ENCODE results near the gene HDAC7. TPM values are rescaled to one million over a fixed set of nuclear protein-coding genes. Genes with fewer than 3 reads are reported as not detected.

HDAC7 gene
- total RNA-seq, 1 donor from 2014 or later, result 92.2 TPM

DNA sequence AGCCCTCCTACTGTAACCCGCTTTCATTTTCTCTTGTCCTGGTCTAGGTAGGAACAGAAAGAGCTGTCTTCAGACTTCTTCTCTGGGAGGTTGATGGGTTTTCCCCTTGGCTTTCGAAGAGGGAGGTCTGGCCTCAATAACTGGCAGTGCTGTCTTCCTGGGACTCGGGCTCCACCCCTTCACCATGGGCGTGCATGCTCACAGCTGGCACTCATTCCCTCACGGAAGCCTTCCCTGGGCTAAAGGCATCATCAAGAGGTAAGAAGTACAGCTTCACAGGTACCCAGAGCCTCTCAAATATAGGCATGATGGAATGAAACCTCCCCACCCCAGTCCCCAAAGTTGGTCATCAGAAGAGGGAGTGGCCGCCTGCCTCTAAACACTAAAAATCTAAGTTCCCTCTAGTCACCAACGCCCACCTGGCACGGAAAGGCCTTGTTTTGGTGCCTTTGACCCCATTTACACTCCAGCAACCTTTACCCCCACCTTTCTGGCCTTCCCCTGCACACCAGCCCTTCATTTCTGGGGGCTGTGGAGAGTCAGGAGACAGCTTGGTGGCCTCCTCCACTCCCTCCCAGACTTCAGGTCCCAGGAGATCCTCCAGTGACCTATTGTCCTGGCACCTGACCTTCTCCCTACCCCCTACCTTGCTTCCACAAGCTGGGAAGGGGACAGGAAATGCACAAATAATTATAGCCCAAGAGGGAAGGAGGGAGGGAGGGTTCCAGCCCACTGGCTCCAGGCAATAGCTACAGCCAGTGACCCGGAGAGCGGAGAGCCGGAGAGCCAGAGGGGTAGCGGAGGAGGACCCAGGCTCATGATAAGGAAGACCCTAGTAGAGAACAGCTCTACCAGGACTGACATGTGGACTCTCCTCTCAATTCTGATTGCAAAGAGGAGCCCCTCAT, 63.8 kb downstream of the HDAC7 start:
- H3K36me3 Mint-ChIP-seq (ENCODE audit: low read depth, unreplicated experiment), result peaks cover 7% of the 10 kb centered on the region
- H3K4me1 ChIP-seq (ENCODE audit: insufficient read depth, low read length), result peaks cover 33% of the 10 kb centered on the region
- no peak for FAIRE-seq
- peaks cover 25% of the 10 kb centered on the region for H3K4me1 Mint-ChIP-seq (ENCODE audit: low read depth, unreplicated experiment)
- no peak for DNase-seq (ENCODE audit: low read depth)
- no peak overlapping the region for H3K4me3 ChIP-seq (ENCODE audit: insufficient read depth, low read depth, low read length)
- H3K27ac ChIP-seq (ENCODE audit: low read depth, low read length), result no peak overlapping the region
- H3K27ac Mint-ChIP-seq (ENCODE audit: unreplicated experiment), result no peak overlapping the region
- H3K36me3 ChIP-seq (ENCODE audit: insufficient read depth, low read length), result no peaks in the 10 kb centered on the region
- no peak overlapping the region for H3K9ac ChIP-seq (ENCODE audit: low read length)
- no peak for TF ChIP-seq EZH2 (IDR thresholded peaks at IDR 0.05; ENCODE audit: insufficient read depth, low read length)
- TF ChIP-seq, protein P1, sequence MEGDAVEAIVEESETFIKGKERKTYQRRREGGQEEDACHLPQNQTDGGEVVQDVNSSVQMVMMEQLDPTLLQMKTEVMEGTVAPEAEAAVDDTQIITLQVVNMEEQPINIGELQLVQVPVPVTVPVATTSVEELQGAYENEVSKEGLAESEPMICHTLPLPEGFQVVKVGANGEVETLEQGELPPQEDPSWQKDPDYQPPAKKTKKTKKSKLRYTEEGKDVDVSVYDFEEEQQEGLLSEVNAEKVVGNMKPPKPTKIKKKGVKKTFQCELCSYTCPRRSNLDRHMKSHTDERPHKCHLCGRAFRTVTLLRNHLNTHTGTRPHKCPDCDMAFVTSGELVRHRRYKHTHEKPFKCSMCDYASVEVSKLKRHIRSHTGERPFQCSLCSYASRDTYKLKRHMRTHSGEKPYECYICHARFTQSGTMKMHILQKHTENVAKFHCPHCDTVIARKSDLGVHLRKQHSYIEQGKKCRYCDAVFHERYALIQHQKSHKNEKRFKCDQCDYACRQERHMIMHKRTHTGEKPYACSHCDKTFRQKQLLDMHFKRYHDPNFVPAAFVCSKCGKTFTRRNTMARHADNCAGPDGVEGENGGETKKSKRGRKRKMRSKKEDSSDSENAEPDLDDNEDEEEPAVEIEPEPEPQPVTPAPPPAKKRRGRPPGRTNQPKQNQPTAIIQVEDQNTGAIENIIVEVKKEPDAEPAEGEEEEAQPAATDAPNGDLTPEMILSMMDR (IDR thresholded peaks at IDR 0.05; ENCODE audit: insufficient read depth, low read depth, low read length), result no peak
- H3K79me2 ChIP-seq (ENCODE audit: insufficient read depth, low read length), result no peaks in the 10 kb centered on the region
- no peaks in the 10 kb centered on the region for H4K20me1 ChIP-seq (ENCODE audit: insufficient read depth, low read length)
- H3K27me3 Mint-ChIP-seq (ENCODE audit: low read depth, unreplicated experiment), result peaks cover 15% of the 10 kb centered on the region
- no peak overlapping the region for H3K4me3 Mint-ChIP-seq (ENCODE audit: unreplicated experiment)
- no peak overlapping the region for H2AFZ ChIP-seq (ENCODE audit: low read depth, low read length)
- H3K27me3 ChIP-seq (ENCODE audit: insufficient read depth, low read length), result no peaks in the 10 kb centered on the region
- no peaks in the 10 kb centered on the region for H3K9me3 Mint-ChIP-seq (ENCODE audit: unreplicated experiment)
- H3K9me3 ChIP-seq (ENCODE audit: insufficient read depth, low read depth, low read length), result no peaks in the 10 kb centered on the region
- no peak overlapping the region for H3K4me2 ChIP-seq (ENCODE audit: low read length)

GRCh38 chr12:47754881-47755280, 64.8 kb downstream of the HDAC7 start:
- Mint-ChIP-seq H3K27ac (ENCODE audit: unreplicated experiment) (no peak overlapping the region), H3K4me3 (ENCODE audit: unreplicated experiment) (no peak overlapping the region), H3K27me3 (ENCODE audit: low read depth, unreplicated experiment) (peaks cover 21% of the 10 kb centered on the region), H3K36me3 (ENCODE audit: low read depth, unreplicated experiment) (peaks cover 13% of the 10 kb centered on the region), H3K9me3 (ENCODE audit: unreplicated experiment) (no peaks in the 10 kb centered on the region), H3K4me1 (ENCODE audit: low read depth, unreplicated experiment) (peaks cover 25% of the 10 kb centered on the region)
- Histone ChIP-seq H2AFZ (ENCODE audit: low read depth, low read length) (no peak overlapping the region), H3K9ac (ENCODE audit: low read length) (no peak overlapping the region), H3K9me3 (ENCODE audit: insufficient read depth, low read depth, low read length) (no peaks in the 10 kb centered on the region), H3K79me2 (ENCODE audit: insufficient read depth, low read length) (no peaks in the 10 kb centered on the region), H3K4me1 (ENCODE audit: insufficient read depth, low read length) (peaks cover 33% of the 10 kb centered on the region), H3K27me3 (ENCODE audit: insufficient read depth, low read length) (no peaks in the 10 kb centered on the region), H3K36me3 (ENCODE audit: insufficient read depth, low read length) (no peaks in the 10 kb centered on the region), H3K4me3 (ENCODE audit: insufficient read depth, low read depth, low read length) (no peak overlapping the region), H3K27ac (ENCODE audit: low read depth, low read length) (no peak overlapping the region), H4K20me1 (ENCODE audit: insufficient read depth, low read length) (no peaks in the 10 kb centered on the region), H3K4me2 (ENCODE audit: low read length) (no peak overlapping the region)
- FAIRE-seq (no peak), DNase-seq (ENCODE audit: low read depth) (no peak)
- no peak for TF ChIP-seq EZH2 (IDR thresholded peaks at IDR 0.05; ENCODE audit: insufficient read depth, low read length)
- TF ChIP-seq, protein P1 (IDR thresholded peaks at IDR 0.05; ENCODE audit: insufficient read depth, low read depth, low read length), result no peak

DNA sequence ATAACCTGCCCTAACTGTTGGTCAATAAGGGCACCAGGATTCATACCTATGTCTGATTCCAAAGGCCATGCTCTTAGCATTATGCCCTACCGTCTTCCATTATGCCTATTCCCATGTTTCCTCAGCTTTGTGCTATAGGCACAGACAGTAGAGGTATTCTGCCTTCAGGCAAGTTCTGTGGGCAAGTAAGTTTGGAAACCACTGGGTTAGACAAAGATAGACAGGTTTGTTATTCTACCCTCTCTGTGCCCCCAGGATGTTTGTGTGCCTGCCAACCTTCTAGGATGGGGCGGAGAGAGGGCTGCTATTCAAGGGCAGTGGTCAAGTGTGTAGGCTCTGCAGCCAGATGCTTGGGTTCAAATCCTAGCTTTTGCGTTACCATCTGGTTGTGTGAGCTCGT, 65.6 kb downstream of the HDAC7 start:
- Histone ChIP-seq H3K27me3 (ENCODE audit: insufficient read depth, low read length) (no peaks in the 10 kb centered on the region), H3K27ac (ENCODE audit: low read depth, low read length) (no peak overlapping the region), H3K4me2 (ENCODE audit: low read length) (peak overlapping the region; percentile 27), H3K4me3 (ENCODE audit: insufficient read depth, low read depth, low read length) (no peak overlapping the region), H2AFZ (ENCODE audit: low read depth, low read length) (no peak overlapping the region), H3K79me2 (ENCODE audit: insufficient read depth, low read length) (no peaks in the 10 kb centered on the region), H3K9me3 (ENCODE audit: insufficient read depth, low read depth, low read length) (no peaks in the 10 kb centered on the region), H3K9ac (ENCODE audit: low read length) (no peak overlapping the region), H3K4me1 (ENCODE audit: insufficient read depth, low read length) (peaks cover 28% of the 10 kb centered on the region), H3K36me3 (ENCODE audit: insufficient read depth, low read length) (no peaks in the 10 kb centered on the region), H4K20me1 (ENCODE audit: insufficient read depth, low read length) (no peaks in the 10 kb centered on the region)
- peak overlapping the region; percentile 5 for H3K4me3 Mint-ChIP-seq (ENCODE audit: unreplicated experiment)
- FAIRE-seq (no peak), DNase-seq (ENCODE audit: low read depth) (no peak)
- peaks cover 25% of the 10 kb centered on the region for H3K4me1 Mint-ChIP-seq (ENCODE audit: low read depth, unreplicated experiment)
- TF ChIP-seq, protein P1 (IDR thresholded peaks at IDR 0.05; ENCODE audit: insufficient read depth, low read depth, low read length), result no peak
- TF ChIP-seq EZH2 (IDR thresholded peaks at IDR 0.05; ENCODE audit: insufficient read depth, low read length), result no peak
- H3K36me3 Mint-ChIP-seq (ENCODE audit: low read depth, unreplicated experiment), result peaks cover 16% of the 10 kb centered on the region
- H3K9me3 Mint-ChIP-seq (ENCODE audit: unreplicated experiment), result no peaks in the 10 kb centered on the region
- no peak overlapping the region for H3K27ac Mint-ChIP-seq (ENCODE audit: unreplicated experiment)
- H3K27me3 Mint-ChIP-seq (ENCODE audit: low read depth, unreplicated experiment), result peaks cover 26% of the 10 kb centered on the region

Measured in astrocyte (in vitro differentiated cells and primary cell).